ENCODE data around the gene EYA4.

The EYA4 gene, protein sequence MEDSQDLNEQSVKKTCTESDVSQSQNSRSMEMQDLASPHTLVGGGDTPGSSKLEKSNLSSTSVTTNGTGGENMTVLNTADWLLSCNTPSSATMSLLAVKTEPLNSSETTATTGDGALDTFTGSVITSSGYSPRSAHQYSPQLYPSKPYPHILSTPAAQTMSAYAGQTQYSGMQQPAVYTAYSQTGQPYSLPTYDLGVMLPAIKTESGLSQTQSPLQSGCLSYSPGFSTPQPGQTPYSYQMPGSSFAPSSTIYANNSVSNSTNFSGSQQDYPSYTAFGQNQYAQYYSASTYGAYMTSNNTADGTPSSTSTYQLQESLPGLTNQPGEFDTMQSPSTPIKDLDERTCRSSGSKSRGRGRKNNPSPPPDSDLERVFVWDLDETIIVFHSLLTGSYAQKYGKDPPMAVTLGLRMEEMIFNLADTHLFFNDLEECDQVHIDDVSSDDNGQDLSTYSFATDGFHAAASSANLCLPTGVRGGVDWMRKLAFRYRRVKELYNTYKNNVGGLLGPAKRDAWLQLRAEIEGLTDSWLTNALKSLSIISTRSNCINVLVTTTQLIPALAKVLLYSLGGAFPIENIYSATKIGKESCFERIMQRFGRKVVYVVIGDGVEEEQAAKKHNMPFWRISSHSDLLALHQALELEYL

DNA sequence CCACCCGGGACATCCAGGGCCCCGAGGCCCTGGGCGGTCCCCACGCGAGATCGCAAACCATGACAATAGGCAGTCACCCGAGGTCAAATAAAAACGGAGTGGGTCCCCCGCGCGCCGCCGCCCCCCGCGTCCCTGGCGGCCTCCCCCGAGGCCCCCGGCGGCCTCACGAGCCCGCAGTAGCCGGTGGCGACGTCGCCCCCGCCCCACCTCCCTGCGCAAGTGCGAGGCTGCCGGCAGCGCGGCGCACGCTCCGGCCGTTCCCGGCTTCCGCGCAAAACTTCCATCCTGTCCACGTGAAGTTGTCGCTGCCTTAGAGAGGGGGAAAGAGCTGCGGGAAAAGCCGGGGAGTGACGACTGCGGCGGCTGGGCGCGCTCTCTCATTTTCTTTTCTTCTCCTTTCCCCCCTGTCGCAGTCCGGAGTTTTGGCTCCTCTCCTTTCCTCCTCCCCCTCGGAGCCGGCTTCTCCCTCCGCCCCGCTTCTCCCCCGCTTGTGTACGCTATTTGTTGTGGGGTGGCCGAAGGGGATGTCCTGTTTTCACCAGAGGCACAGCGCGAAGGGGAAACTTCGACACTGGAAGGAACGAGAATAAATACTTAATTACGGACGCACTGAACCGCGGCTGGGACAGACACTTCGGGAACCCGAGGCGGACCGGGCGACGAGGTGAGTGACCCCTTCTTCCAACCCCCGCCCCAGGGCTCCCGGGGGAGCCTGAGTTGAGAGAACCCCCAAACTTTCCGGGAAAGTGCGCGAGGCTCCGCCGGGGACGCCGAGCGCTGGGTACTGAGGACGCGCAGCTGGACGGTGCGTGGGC is at the start of gene EYA4:
EYA4 (plus strand) TSS at position 272 of the 815 bp plus-strand sequence. CDS start 33,424 bp downstream, outside the sequence.
- peak; percentile 76 for DNase-seq

DNA sequence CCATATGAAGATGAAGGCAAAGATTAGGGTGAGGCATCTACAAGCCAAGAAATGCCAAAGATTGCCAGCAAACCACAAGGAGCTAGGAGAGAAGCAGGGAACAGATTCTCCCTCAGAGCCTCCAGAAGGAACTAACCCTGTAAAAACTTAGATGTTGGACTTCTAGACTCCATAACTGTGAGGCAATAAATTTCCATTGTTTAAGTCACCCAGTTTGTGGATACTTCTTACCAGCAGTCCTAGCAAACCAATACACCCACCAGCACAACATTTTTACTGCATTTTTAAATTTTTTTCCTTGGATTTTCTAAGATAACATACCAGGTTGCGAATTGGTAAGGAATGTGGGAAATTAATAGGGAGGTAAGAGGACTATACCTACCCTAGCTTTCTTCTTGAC is 47.8 kb upstream of the EYA4 start:
- no peak for DNase-seq

DNA sequence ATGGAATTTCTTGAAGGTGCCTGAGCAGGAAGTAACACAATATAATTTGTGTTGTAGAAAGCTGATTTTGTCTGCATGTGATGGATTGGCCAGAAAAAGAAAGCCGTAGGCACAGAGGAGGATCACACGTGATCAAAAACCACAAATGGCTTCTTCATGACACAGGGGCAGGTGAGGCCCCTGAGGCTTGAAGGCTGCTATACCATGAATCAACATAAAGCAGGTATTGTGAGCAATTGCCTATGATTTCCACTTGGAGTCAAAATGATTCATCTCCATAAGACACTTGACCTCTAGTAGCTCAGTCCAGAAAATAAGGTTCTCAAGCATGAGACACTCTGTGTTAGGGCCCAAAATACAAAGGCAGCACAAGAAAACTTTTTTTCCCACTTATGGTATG is 42.4 kb upstream of the EYA4 start:
- peak; percentile 40 for DNase-seq

DNA sequence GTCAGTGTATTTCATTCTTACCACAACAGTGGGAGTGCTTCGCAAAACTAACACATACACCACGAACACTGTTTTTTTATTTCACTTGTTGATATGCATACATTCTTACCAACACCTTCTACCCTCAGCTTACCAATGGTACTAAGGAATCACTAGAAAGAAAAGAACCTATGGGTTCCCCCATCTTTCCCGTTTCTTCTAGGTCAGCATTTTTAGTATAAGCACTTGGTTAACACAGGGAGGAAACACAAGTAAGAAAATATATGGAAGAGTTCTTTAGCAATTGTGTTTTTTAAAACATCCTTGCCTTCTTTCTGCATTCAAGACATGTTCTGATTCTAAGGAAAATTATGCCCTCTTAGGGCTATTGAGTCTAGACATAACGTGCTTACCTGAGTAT is 39.9 kb upstream of the EYA4 start:
- no peak for DNase-seq

- DNase-seq, result no peak
These were observed 38.4 kb upstream of the EYA4 start for GRCh38 chr6:133202610-133203343.

DNA sequence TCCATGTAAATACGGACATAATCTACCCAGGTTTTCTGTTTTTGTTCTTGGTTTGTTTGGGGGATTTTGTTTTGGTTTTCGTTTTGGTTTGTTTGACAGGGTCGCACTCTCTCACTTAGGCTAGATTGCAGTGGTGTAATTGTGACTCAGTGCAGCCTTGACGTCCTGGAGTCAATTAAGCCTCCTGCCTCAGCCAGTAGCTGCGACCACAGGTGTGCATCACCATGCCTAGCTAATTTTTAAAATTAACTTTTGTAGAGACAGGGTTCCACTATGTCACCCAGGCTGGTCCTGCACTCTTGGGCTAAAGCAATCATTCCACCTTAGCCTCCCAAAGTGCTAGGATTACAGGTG is 37.8 kb upstream of the EYA4 start:
- no peak for DNase-seq

GRCh38 chr6:133205304-133205703 is 35.9 kb upstream of the EYA4 start:
- no peak for DNase-seq

DNA sequence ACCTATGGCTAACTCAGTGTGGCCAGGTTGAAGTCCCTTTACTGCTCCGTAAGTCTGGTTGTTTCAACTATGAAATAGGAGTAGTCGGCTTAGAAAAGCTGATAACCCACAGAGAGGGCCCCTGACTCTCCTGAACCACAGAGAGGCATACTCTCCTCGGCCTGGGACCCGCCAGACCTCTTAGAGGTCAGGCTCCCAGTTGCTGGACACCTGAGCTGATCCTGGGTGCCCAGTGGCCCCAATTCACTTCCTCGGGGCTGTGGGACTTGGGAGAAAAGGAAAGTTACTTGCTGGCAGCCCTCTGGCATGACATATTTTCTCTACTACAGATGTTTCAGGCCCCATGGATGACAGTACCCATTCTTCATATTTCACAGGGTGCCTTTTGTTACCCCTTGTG is 34.2 kb upstream of the EYA4 start:
- no peak for DNase-seq

DNA sequence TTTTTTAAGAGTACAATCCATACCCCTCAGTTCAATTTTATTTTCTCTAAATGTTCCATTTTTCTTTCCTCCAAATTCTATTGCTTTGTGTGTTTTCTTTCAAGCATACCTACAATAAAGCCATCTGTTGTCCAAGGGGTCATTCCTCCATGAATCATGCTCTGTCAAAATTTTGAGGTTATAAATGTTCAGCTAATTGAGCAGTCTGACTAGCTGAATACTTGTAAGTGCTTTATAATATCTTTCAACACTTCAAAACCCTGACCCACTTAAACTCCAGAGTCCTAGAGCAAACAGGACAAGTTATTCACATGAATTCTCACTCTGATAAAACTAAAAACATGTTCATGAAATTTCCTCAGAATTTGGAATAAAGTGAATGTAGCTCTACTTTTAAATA is 33.4 kb upstream of the EYA4 start:
- no peak for DNase-seq

GRCh38 chr6:133208183-133208755 is 32.9 kb upstream of the EYA4 start:
- DNase-seq, result no peak

DNA sequence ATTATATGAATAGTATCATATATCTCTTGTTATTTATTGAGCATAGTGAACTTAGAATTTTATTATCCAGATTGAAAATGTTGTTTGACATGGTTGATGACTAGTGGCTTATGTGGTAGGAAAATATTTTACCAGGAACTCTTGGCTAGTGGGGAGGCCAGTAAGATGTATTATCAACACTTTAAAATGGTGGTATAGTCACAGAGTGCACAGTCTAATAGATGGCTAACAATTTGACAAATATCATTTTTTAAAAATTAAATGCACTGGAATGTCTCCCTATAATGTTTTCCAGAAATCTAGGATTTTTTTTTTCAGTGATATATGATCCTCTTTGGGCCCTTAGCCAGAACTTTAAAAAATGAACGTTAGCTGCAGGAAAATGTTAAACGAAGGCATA is 26.9 kb upstream of the EYA4 start:
- DNase-seq, result no peak

DNA sequence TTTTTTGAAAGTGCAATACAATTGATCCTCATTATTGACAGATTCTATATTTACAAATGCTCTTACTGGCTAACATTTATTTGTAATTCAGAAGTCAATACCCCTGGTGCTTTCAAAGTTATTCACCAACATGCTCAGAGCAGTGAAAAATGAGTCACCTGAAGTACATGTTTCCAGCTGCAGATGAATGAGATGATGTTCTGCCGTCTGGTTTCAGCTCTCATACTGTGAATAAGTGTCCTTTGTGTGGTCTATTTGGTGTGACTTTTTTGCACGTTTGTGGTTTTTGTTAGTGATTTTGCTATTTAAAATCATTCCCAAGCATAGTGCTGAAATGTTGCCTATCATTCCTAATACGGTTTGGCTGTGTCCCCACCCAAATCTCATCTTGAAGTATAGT is 22.3 kb upstream of the EYA4 start:
- DNase-seq, result peak; percentile 40

- no peak for DNase-seq
These were observed 17.6 kb upstream of the EYA4 start for GRCh38 chr6:133223452-133224029.

- no peak for DNase-seq
These were observed 15.6 kb upstream of the EYA4 start for GRCh38 chr6:133225560-133225959.

DNA sequence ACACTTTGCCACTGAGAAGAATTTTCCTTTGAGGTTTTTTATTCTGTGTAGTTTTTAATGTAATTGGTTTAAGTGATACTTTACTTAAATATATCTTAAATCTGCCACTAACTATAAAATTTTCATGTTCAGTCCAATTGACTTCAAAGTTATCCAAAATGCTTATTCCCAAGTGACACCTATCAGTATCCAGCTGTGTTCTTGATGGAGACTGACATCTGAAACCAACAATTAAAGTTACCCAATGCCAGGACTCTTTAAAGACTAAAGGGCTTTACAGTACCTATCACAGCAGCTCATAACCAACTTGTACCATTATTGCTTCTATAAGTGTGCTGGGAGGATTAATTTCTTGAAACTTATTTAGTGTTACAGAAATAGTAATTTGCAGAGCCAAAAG is 13.8 kb upstream of the EYA4 start:
- DNase-seq, result no peak

DNA sequence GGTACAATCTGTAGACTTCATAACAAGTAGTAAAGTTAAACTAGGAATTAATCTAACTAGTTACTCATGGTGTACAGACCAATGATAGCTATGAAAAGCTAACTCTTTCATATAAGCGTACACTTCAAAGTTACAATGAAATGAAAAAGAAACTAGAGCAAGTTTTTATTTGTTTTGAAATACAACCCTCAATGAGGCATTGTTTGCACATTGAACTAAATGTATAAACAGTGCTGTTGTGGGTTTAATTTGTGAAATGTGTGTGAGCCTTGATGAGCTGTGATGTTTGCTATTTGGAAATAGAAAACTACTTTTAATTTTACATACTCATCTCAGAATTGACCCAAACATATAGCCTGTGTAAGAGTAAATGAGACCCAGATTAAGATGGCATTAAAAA is 11.1 kb upstream of the EYA4 start:
- DNase-seq, result peak; percentile 73

DNA sequence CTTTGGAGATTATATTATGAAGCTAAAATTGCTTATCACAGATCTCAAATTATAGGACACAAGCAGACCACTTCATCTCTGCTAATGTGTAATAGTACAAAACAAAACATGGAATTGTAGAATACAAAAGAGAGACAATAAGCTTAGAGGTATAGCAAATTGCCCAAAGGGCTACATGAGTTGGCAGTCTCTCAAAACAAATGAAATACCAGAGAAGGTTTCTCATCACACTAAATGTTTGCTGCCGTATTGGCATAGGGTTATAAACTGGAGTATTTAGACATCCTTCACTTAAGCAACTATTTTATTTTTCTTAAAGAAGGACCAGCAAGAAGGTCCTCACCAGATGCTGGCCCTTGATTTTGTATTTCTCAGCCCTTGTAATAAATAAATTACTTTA is 5.9 kb upstream of the EYA4 start:
- DNase-seq, result no peak

DNA sequence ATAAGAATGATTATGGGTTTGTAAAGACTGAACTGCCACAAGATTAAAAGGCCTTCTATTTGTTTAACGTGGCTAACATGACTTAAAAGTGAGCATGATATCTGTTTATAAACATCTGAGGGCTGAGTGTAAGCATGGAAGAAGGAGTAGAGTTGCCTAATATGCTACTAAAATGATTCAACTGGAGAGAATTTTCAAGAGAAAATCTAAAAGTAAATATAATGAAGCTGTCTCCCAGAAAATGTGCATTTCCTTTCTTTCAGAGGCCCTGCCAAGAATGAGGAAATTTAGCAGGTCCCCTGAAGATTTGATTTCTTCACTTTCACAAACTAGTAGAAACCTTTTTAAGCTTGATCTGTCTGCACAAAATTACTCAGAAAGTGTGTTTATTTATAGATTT is 4.2 kb upstream of the EYA4 start:
- DNase-seq, result no peak

DNA sequence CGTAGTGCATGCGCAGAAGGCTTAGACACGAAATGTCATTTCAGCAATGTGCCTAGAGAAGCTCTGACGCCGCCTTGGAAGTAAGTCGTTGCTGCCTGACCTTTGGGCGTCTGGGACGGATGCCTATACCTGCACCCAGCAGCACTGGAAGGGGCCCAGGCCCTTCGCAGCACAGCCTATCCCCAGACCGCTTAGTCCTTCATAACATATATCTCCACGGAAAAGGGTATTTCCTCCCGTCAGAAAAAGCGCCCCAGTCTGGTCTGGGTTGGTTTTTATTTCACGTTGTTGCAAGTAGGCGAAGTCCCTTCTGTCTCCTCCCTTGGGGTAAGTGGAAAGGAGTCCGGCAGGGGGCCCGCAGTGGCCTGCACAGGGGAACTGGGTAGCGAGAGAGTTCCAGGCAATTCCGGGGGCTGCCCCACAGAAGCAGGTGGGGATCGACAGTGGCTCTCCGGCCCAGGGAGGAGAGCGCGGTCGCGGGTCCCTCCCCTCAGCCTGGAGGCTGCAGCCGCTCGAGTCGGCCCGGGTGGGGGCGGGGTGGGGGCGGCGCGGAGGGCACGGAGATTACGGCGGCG is 559 bp upstream of the EYA4 start:
- DNase-seq, result peak; percentile 77

GRCh38 chr6:133241901-133242636 is 912 bp downstream of the EYA4 start:
- peak; percentile 57 for DNase-seq
